Transverse colon (tissue), 4 donors: Measurements from ENCODE around the gene GPR179. TPM values are rescaled to one million over a fixed set of nuclear protein-coding genes. Genes with fewer than 3 reads are reported as not detected.

Source experiments
- DNase-seq: peaks from one replicate; pipeline ENCODE4 v3.0.0-alpha.2; 2019
- H3K27ac ChIP-seq, 4 donors: fragments of 200-600 bp; sonication (generic); 2 replicates each; pipeline ENCODE4 v1.5.1; 2016 to 2018; ENCODE audit warnings: inconsistent platforms in 4 of 4
- H3K27me3 ChIP-seq: fragments of 200-600 bp; sonication (generic); 2 replicates; pipeline ENCODE4 v1.5.1; 2017; ENCODE audit warnings: inconsistent platforms
- H3K36me3 ChIP-seq, 4 donors: fragments of 200-600 bp; sonication (generic); 2 replicates each; pipeline ENCODE4 v1.5.1; 2017 to 2019; ENCODE audit warnings: inconsistent platforms in 4 of 4
- H3K4me1 ChIP-seq, 4 donors: fragments of 200-600 bp; sonication (generic); 2 replicates each; pipeline ENCODE4 v1.5.1; 2017 to 2020; ENCODE audit warnings: inconsistent platforms in 4 of 4
- H3K4me3 ChIP-seq, 4 donors: fragments of 200-600 bp; sonication (generic); 1 replicate in 1 of 4; 2 replicates in 3 of 4; pipeline versions ENCODE4 v1.5.1 to v1.6.1; 2017 to 2019; ENCODE audit warnings: inconsistent platforms in 4 of 4
- H3K9me3 ChIP-seq, 2 donors: fragments of 200-600 bp; sonication (generic); 2 replicates each; pipeline ENCODE4 v1.5.1; 2017 to 2019; ENCODE audit warnings: inconsistent platforms in 2 of 2
- CTCF ChIP-seq, 5 experiments: fragments of 200-600 bp in 3 of 5; fragments of 450-650 bp in 2 of 5; sonication (generic) in 3 of 5; IDR thresholded peaks; 1 replicate in 2 of 5; 2 replicates in 3 of 5; pipeline ENCODE4 v1.5.1; 2016 to 2017; ENCODE audit warnings: antibody characterized with exemption in 5 of 5, inconsistent platforms in 3 of 5, mild to moderate bottlenecking in 2 of 5, moderate library complexity in 1 of 5
- EP300 ChIP-seq: sonication (generic); formaldehyde crosslinking; IDR thresholded peaks from one replicate; pipeline ENCODE4 v1.6.1; 2017; ENCODE audit warnings: antibody characterized with exemption, low read depth
- POLR2A ChIP-seq: fragments of 450-650 bp; IDR thresholded peaks from one replicate; pipeline ENCODE4 v1.6.1; 2016; ENCODE audit warnings: antibody characterized with exemption, mild to moderate bottlenecking, moderate library complexity
- POLR2AphosphoS5 ChIP-seq, 3 donors: sonication (generic); formaldehyde crosslinking; IDR thresholded peaks; one replicate each; pipeline ENCODE4 v1.6.1; 2016; ENCODE audit warnings: antibody characterized with exemption in 3 of 3
- WGBS, 2 donors: methylation state at CpG; one replicate each; pipeline ENCODE4 v1.1.5; 2018; ENCODE audit warnings: low coverage in 1 of 2; 5-methylcytosine and 5-hydroxymethylcytosine counted together
- in situ Hi-C, 4 donors: fragments of 200-750 bp; cut with MboI; loops; one replicate each; pipeline versions ENCODE4 v1.15.0 to v1.15.1; 2017; ENCODE audit warnings: low sequenced_read_pairs in 3 of 4, low pct_ligation_motif_present in 1 of 4, low pct_unique_long_range_greater_than_20kb in 1 of 4
- intact Hi-C: fragments of 100-400 bp; cut with DNase I; formaldehyde crosslinking; loops from one replicate; pipeline ENCODE4 v1.15.1; 2023; ENCODE audit warnings: low total_unique reads
- total RNA-seq, 4 donors: library from RNA; depleted of rRNA; stranded (reverse); fragments of >200 nt; gene quantifications; one replicate each; pipeline ENCODE4 v1.1.0, GENCODE V29; 2016

The GPR179 gene
- under 1 TPM in 2 of 4 donors, not detected in 2; under 0.01 to 0.16 TPM for total RNA-seq

GRCh38 chr17:38343608-38344419 lies at the start of gene GPR179:
GPR179 (minus strand) TSS chr17:38343956; CDS start chr17:38343789, 167 bp downstream.
- Histone ChIP-seq H3K4me1 (peaks cover 0 to 3% (median under 1%) of the 10 kb centered on the region in 4 donors), H3K9me3 (no peaks in the 10 kb centered on the region), H3K36me3 (no peaks in the 10 kb centered on the region), H3K27me3 (no peaks in the 10 kb centered on the region), H3K27ac (no peak within 1 kb of the TSS), H3K4me3 (no peak within 1 kb of the TSS)
- no peak for TF ChIP-seq POLR2A
- no peak for TF ChIP-seq CTCF (IDR thresholded peaks at IDR 0.05)
- TF ChIP-seq POLR2AphosphoS5 (IDR thresholded peaks at IDR 0.05) = no peak
- no peak for TF ChIP-seq EP300
- WGBS, 2 donors = 66% methylated on average over 18 of the region's 18 CpGs; no CpG with 5 or more reads in 1 of the 2 donors
- no peak for DNase-seq
- intact Hi-C loops (no loop called here), in situ Hi-C loops (loop anchor here in 1 of 4 donors (10.0 kb wide), 1 partner anchor 71 kb away; no protein-coding TSS in a partner anchor)

GRCh38 chr17:38379448-38379847 lies 35.7 kb upstream of the GPR179 start:
- DNase-seq = no peak
- WGBS, 2 donors = 63 to 75% methylated on average over 1 of the region's 1 CpG
- Histone ChIP-seq H3K27me3 (no peaks in the 10 kb centered on the region), H3K36me3 (peaks cover 0 to 20% (median 0%) of the 10 kb centered on the region in 4 donors), H3K9me3 (no peaks in the 10 kb centered on the region), H3K27ac (no peak overlapping the region), H3K4me1 (no peaks in the 10 kb centered on the region), H3K4me3 (no peak overlapping the region)
- TF ChIP-seq POLR2AphosphoS5 (IDR thresholded peaks at IDR 0.05) (no peak), POLR2A (no peak), EP300 (no peak)
- intact Hi-C loops = no loop called here
- in situ Hi-C loops = no loop called here

GRCh38 chr17:38369124-38369886 lies 25.5 kb upstream of the GPR179 start:
- Histone ChIP-seq H3K4me1 (no peaks in the 10 kb centered on the region), H3K36me3 (peaks cover 0 to 32% (median 14%) of the 10 kb centered on the region in 4 donors), H3K9me3 (no peaks in the 10 kb centered on the region), H3K4me3 (no peak overlapping the region), H3K27me3 (no peaks in the 10 kb centered on the region), H3K27ac (no peak overlapping the region)
- intact Hi-C loops = no loop called here
- in situ Hi-C loops = no loop called here
- WGBS, 2 donors = 85 to 90% methylated on average over 3 to 8 of the region's 8 CpGs
- no peak for DNase-seq
- TF ChIP-seq CTCF (IDR thresholded peaks at IDR 0.05) (no peak), POLR2AphosphoS5 (IDR thresholded peaks at IDR 0.05) (no peak), EP300 (no peak), POLR2A (no peak)

- TF ChIP-seq POLR2A = no peak
- no peak for TF ChIP-seq CTCF (IDR thresholded peaks at IDR 0.05)
- TF ChIP-seq POLR2AphosphoS5 (IDR thresholded peaks at IDR 0.05) = no peak
- no peak for TF ChIP-seq EP300
- no peaks in the 10 kb centered on the region for H3K9me3 ChIP-seq
- WGBS, 2 donors = 90 to 94% methylated on average over 6 to 8 of the region's 8 CpGs
- H3K36me3 ChIP-seq = peaks cover 0 to 28% (median 8%) of the 10 kb centered on the region in 4 donors
- H3K4me1 ChIP-seq = peaks cover 0 to 14% (median 0%) of the 10 kb centered on the region in 4 donors
- H3K4me3 ChIP-seq = no peak overlapping the region
- in situ Hi-C loops (no loop called here), intact Hi-C loops (no loop called here)
- no peaks in the 10 kb centered on the region for H3K27me3 ChIP-seq
- DNase-seq = no peak
- no peak overlapping the region for H3K27ac ChIP-seq
Observed at GRCh38 chr17:38364741-38365140, 21.0 kb upstream of the GPR179 start.
